ENCODE measurements around the gene FURIN.
"Not testable (repeated sequence)": the region's sequence is repeated elsewhere in the genome, so short reads cannot be mapped to it uniquely, and the experiment has no call there.

FURIN gene

DNA sequence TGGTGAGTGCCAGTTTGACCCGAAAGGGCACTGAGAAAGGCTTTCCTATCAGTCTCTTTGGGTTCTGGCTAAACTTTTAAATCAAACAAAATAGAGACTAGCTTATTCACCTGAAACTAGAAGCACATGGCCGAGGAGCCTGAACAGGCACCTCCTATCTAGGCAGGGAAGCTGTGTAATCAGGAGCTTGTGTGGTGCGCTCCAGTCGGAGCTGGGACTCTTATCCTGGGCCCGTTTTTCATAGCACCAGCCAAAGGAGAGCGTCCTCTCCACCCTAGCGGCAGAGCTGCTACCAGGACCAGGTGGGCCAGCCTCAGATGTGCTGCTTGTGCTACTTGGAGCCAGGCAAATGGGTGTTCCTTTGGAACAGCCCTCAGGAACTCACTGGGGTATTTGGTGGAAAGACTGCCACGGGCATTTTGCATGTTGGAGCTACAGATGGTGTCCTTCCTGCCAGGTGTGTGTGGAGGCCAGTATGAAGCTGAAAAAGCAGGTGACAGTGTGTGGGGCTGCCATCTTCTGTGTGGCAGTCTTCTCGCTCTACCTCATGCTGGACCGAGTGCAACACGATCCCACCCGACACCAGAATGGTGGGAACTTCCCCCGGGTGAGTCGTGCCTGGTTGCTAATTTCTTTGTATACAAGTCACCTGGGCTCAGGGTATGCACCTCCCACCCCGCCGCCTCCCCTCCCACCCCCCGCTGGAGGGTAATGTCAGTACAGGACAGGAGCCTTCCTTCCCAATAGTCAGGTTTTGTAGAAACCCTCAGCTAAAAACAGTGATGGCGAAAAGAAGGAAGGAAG is 35.5 kb downstream of the FURIN start:
- no peak for DNase-seq

DNA sequence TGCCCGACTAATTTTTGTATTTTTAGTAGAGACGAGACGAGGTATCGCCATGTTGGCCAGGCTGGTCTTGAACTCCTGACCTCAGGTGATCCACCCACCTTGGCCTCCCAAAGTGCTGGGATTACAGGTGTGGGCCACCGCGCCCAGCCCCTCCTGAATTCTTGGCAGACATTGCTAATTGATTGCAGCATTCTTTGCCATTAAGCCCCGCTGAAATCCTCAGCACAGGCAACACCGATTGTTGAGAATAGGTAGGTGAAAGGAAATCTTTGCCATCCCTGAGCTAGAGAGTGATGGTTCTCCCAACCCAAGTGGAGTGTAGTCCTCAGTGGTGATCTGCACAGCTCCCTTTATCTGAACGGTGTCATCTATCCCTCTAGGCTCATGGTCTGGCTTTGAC is 36.4 kb downstream of the FURIN start:
- DNase-seq: no peak

DNA sequence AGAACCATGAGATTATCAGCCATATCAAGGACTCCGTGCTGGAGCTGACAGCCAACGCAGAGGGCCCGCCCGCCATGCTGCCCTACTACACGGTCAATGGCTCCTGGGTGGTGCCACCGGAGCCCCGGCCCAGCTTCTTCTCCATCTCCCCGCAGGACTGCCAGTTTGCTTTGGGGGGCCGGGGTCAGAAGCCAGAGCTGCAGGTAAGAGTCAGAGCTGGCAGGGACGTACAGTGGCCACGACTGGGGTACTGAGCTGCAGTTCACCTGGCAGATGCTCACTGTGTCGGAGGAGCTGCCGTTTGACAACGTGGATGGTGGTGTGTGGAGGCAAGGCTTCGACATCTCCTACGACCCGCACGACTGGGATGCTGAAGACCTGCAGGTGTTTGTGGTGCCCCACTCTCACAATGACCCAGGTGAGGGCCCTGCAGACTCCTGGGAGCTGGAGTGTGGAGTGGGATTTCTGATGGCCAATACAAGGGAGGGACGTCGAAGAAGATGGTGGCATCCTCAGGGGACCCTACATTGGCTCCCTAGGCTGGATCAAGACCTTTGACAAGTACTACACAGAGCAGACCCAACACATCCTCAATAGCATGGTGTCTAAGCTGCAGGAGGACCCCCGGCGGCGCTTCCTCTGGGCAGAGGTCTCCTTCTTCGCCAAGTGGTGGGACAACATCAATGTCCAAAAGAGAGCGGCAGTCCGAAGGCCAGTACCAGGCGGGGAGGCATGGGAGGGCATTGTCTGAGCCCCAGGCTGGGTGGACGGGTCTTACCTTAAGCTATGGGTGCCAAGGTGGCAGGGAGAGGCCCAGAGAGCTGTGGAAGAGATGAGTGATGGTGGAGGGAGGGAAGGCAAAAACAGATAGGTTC is 37.2 kb downstream of the FURIN start:
- no peak for DNase-seq

DNA sequence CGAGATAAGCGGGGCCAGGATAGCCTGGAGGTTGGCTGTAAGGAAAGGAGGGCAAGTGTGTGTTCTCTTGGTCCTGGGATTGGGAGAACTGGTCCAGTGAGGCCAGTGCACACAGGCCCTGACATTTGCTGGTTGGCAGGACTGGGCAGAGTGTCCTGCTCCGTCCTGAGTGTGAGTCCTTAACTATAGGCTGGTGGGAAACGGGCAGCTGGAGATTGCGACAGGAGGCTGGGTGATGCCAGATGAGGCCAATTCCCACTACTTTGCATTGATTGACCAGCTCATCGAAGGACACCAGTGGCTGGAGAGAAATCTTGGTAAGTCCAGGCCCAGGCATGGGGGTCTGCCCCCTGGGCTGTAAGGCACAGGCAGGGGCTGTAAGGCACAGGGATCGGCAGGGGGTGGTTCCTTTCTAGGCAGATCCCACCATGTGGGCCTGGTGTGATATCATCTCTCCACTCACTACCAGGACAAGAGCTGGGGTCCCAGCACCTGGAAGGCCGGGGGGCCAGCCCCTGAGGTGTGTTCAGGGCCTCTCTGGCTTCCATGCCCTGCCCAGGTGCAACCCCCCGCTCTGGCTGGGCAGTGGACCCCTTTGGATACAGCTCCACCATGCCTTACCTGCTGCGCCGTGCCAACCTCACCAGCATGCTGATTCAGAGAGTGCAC is 37.9 kb downstream of the FURIN start:
- DNase-seq: no peak

DNA sequence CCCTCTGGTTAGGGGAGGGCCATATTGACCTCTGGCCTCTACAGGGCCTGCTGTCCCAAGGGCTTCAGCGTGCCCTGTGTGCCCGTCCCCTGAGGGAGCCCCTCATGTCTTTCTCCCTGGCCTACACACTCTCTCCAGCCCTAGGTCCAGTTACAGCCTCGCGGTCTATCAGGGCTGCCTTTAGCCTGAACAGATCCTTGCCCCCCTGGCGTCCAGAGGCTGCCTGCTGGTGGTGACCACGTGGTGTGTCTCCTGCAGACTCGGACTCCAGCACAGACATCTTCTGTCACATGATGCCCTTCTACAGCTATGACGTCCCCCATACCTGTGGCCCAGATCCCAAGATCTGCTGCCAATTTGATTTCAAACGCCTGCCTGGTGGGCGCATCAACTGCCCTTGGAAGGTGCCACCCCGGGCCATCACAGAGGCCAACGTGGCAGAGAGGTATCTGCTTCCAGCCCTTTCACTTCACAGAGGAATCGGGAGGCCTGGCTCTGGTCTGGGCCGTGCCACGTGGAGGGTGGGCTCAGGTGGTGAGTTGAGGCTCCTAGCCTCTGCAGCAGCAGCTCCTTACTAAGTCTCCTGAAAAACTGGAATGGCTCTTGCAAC is 38.8 kb downstream of the FURIN start:
- no peak for DNase-seq

DNA sequence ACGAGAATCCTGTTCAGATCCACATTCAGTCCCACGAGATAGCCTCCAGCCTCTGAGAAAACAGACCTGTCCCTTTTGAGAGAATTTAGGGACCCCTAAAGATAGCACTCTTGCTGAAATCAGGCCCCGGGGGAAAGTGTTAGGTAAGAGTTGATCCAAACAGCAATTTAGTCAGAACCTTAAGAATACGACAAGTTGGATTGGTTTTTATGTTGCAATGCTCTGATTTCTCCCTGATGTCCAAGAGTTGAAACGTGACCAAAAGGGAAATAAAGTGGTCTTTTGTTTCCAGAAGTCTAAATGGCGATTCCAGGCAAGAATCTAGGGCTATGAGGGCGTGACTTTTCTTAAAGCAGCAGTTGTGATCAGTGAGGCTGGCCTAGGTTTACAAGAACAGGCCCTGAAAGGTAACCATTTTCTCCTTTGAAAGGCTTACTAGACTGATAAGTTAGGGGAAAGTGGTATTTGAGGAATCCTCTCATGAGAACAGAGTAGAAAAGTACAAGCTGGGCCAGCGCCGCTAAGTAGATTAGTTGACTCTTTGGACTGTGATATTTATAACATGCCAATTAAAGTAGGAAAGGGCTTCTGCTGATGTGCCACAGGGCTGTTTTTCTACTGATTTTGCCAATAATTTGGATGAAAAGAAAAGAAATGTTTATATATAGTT is 39.6 kb downstream of the FURIN start:
- no peak for DNase-seq

DNA sequence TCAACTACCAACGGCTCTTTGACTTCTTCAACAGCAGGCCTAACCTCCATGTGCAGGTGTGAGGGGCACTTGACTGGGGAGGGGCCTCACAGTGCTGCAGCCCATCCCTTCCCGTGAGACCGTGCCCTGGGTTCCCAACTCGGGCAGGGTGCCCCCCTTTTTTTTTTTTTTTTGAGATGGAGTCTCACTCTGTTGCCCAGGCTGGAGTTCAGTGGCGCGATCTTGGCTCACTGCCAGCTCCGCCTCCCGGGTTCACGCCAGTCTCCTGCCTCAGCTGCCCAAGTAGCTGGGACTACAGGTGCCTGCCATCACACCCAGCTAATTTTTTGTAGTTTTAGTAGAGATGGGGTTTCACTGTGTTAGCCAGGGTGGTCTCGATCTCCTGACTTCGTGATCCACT is 41.1 kb downstream of the FURIN start:
- DNase-seq: not testable (repeated sequence)

DNA sequence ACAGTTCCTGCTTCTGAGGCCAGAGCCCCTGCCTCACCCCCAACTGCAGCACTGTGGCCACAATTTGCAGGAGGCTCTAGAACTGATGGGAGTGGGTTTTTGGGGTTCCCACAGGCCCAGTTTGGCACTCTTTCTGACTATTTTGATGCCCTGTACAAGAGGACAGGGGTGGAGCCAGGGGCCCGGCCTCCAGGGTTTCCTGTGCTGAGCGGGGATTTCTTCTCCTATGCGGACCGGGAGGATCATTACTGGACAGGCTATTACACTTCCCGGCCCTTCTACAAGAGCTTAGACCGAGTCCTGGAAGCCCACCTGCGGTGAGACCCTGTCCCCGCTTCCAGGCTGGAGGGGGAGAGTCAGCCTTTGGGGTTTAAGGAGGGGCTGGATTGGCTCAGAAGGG is 41.6 kb downstream of the FURIN start:
- DNase-seq: no peak

DNA sequence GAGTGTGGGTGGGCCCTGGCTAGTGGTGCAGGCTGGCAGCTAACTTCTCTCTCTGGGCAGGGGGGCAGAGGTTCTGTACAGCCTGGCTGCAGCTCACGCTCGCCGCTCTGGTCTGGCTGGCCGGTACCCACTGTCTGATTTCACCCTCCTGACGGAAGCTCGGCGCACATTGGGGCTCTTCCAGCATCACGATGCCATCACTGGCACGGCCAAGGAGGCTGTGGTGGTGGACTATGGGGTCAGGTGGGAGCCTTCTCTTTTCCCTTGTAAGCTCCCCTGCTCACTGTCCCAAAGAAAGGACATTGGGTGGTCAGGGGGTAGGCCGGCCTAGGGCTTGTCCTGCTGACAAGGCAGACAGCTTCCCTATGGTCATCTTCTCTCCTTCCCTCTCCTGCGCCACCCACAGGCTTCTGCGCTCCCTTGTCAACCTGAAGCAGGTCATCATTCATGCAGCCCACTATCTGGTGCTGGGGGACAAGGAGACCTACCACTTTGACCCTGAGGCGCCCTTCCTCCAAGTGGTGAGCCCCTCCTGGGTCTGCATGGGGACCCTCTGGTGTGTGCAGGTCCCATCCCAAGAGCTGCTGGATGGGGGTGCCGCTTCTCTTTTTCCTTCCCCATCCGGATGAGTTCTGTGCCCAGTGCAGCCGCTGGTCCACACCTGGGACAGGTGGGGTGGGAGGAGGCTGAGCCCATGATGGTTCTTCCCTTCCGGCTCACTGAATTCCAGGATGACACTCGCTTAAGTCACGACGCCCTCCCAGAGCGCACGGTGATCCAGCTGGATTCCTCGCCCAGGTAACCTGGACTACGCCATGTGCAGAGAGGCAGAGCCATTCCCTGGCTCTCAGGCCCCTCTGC is 42.3 kb downstream of the FURIN start:
- no peak for DNase-seq

DNA sequence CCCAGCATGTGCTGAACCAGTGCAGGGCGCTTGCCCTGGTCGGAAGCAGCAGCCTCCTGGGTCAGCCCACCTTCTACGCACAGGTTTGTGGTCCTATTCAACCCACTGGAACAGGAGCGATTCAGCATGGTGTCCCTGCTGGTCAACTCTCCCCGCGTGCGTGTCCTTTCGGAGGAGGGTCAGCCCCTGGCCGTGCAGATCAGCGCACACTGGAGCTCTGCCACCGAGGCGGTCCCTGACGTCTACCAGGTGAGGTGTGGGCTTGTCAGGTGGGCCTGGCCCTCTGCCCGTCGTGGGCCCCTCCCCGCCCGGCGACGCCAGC is 42.9 kb downstream of the FURIN start:
- DNase-seq: no peak

DNA sequence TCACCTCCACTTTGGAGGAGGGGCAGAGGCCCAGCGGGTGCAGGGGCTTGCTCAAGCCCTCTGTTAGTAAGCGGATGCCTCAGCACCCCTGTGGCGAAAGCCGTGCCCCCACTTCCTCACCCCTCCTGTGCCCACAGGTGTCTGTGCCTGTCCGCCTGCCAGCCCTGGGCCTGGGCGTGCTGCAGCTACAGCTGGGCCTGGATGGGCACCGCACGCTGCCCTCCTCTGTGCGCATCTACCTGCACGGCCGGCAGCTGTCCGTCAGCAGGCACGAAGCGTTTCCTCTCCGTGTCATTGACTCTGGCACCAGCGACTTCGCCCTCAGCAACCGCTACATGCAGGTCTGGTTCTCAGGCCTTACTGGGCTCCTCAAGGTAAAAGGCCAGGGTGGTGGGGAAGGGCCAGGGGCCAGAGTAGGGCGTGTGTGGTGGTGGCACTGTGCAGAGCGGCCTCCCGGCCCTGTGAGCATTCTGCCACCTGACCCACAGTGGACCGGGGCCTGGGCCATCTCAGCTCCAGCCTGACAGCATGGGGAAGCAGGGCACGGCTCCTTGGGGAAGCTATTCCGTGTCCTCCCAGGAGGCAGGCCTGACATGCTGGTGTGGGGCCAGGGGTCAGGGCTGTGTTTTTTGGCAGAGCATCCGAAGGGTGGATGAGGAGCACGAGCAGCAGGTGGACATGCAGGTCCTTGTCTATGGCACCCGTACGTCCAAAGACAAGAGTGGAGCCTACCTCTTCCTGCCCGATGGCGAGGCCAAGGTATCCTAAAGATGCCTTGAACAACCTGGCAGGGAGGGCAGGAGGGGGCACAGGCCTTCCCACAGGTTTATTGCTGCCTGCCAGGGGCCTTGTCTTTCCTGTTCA is 43.8 kb downstream of the FURIN start:
- DNase-seq: no peak

DNA sequence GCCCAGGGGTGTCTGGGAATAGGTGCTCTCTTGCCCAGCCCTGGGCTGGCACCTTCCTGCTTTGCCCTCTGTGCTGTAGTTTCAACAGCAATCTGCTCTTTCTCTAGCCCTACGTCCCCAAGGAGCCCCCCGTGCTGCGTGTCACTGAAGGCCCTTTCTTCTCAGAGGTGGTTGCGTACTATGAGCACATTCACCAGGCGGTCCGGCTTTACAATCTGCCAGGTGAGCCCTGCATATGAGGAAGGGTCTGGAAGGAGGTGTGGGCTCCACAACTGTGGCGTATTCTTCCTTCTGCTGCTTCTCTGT is 44.3 kb downstream of the FURIN start:
- no peak for DNase-seq

DNA sequence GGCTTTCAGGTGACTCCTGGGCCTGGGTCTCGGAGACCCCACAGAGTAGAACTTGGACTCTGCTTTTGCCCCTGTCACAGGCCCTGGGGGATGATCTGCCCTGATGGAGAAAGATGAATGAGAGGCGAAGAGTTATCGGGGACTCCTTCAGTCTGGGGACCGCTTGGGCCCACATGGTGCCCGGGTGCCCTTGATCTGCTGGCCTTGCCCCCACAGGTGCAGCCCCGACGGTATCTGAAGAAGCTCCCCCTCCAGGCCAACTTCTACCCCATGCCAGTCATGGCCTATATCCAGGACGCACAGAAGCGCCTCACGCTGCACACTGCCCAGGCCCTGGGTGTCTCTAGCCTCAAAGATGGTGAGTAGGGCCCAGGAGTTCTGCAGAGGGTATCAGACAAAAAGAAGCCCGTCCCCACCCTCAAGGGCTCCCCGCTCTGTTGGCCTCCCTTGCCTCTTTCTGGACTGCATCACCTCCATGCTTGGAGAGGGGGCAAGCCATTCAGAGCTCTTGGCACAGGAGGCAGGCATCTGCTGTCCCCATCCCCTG is 45.1 kb downstream of the FURIN start:
- no peak for DNase-seq

DNA sequence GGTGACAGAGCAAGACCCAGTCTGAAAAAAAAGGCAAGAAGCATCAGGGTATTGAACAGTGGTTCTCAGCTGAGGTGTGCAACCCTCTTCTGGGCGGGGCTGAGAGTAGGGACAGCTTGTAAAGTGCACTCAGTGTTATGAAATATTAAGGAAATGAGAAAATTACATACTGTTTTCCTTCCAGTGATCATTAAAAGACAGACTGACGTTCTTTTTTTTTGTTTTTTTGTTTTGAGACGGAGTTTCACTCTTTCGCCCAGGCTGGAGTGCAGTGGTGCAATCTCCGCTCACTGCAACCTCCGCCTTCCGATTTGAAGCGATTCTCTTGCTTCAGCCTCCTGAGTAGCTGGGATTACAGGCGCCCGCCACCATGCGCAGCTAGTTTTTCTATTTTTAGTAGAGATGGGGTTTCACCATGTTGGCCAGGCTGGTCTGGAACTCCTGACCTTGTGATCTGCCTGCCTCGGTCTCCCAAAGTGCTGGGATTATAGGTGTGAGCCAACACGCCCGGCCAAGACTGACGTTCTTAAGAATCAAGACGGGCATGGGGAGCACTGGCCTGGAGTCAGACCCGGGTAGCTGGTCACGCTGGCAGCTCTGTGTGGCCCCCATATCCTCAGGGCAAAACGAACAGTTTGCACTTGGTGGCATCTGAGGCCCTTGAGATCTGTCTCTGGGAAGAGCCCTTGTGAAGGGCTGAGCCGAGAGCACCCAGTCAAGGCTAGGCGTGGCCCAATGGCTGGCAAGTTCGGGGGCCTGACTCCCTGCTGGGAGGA is 46.1 kb downstream of the FURIN start:
- DNase-seq: no peak

DNA sequence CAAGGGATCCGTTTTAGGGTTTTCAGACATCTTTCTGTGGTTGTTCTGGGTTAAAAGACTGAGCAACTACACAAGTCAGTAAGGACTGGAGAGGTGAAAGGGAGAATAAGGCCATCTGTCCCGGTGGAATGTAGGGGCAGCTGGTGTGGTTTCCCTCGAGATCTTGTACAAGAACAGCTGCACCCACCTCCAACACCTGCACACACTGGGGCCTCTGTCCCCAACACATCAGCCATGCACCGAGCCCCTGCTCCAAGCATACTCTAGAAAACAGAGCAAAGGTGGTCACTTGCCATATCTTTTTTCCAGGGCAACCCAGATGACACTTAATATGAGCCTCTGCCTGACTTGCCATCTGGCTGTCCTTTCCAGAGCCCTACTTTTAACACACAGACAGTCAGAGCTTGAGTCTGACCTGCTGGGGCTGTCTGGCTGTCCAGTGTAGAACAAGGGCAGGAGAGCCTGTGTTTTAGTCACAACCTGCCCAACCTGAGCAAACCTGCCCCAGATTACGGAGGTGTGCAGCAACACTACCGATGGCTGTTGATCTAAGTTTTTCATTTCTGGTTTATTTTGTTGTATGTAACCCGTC is 46.9 kb downstream of the FURIN start:
- no peak for DNase-seq

DNA sequence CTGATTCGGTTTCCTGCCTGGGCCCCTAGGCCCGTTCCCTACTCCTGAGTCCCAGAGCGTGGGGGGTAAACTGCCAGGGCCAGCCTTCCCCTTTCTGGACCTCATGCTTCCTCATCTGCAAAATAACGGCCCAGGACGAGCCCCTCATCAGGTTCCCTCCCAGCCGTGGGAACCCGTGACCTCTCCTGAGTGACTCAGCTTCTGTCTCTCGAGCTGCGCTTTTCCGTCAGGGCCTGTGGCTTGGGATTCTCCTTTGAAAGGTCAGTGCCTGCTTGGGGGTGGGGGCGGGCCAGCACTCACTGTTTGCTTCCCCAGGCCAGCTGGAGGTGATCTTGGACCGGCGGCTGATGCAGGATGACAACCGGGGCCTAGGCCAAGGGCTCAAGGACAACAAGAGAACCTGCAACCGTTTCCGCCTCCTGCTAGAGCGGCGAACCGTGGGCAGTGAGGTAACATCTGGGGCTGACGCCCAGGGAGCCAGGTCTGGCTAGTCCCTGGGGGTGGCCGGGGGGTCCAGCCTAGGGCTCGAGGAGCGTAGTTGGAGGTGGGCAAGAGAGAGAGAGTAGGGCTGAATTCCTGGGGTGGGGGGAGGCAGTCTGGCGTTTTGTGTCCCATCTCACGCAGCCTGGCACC is 47.5 kb downstream of the FURIN start:
- no peak for DNase-seq

DNA sequence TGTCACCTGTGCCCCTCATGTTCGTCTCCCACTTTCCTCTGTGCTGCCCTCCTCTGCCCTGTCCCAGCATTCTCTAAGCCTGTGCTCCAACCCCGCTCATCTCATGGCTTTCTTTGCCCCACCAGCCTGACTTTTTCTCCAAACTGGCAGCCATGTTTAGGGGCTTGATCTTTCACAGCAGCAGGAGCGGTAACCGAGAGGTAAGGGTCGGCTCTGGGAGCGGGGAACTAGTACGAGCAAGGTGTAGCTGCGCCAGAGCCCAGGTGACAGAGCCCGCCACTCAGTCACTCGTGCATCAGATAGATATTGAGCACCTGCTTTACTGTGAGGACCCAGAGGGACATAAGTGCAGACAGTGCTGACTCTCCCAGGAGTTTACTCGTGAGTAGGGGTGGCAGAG is 48.1 kb downstream of the FURIN start:
- DNase-seq: no peak

DNA sequence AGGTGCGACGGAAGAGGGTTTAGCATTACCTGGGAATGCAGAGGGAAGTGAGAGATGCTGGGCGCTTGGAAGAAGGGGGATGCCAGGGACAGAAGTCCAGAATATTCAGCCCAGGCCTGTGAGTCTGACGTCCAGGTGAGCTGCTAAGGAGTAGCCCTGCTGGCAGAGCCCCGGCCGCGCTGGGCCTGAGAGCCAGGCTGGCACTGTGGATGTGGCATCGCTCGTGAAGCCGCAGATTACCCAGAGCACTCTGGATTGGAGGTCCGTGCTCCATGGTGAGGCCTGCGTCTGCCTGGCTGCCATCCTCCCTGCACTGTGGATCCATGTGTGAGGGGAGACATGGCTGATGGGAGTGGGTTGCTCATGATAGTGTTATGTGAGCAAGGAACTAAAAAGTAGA is 49.2 kb downstream of the FURIN start:
- DNase-seq: no peak
